ACC112 (cell line): ENCODE results near the gene ACBD3.

Experiments used
- H2AFZ ChIP-seq: fragments of 200-600 bp; sonication (generic); one replicate; pipeline ENCODE4 v1.6.0; 2017; ENCODE audit warnings: antibody characterized with exemption, low read length; ENCODE audit not compliant: unreplicated experiment
- H3K27ac ChIP-seq: fragments of 200-600 bp; sonication (generic); 2 replicates; pipeline ENCODE4 v1.5.1; 2014; ENCODE audit warnings: low read depth, mild to moderate bottlenecking, antibody characterized with exemption, low read length, moderate library complexity
- H3K27me3 ChIP-seq: fragments of 200-600 bp; sonication (generic); 2 replicates; pipeline ENCODE4 v1.6.1; 2014; ENCODE audit warnings: mild to moderate bottlenecking, antibody characterized with exemption, low read length, moderate library complexity, mixed read lengths; ENCODE audit not compliant: insufficient read depth
- H3K36me3 ChIP-seq: fragments of 200-600 bp; sonication (generic); 2 replicates; pipeline ENCODE4 v1.6.1; 2016; ENCODE audit warnings: mild to moderate bottlenecking, antibody characterized with exemption, low read length, moderate library complexity, mixed read lengths; ENCODE audit not compliant: insufficient read depth
- H3K4me1 ChIP-seq: fragments of 200-600 bp; sonication (generic); one replicate; pipeline ENCODE4 v1.6.1; 2016; ENCODE audit warnings: low read length, mixed read lengths; ENCODE audit not compliant: insufficient read depth, unreplicated experiment, control insufficient read depth
- H3K4me3 ChIP-seq: fragments of 200-600 bp; sonication (generic); 2 replicates; pipeline ENCODE4 v1.5.1; 2014; ENCODE audit warnings: mild to moderate bottlenecking, low read depth, low read length
- H3K79me2 ChIP-seq: fragments of 200-600 bp; sonication (generic); one replicate; pipeline ENCODE4 v1.6.0; 2016; ENCODE audit warnings: low read length; ENCODE audit not compliant: control insufficient read depth, unreplicated experiment, insufficient read depth

The ACBD3 gene

DNA sequence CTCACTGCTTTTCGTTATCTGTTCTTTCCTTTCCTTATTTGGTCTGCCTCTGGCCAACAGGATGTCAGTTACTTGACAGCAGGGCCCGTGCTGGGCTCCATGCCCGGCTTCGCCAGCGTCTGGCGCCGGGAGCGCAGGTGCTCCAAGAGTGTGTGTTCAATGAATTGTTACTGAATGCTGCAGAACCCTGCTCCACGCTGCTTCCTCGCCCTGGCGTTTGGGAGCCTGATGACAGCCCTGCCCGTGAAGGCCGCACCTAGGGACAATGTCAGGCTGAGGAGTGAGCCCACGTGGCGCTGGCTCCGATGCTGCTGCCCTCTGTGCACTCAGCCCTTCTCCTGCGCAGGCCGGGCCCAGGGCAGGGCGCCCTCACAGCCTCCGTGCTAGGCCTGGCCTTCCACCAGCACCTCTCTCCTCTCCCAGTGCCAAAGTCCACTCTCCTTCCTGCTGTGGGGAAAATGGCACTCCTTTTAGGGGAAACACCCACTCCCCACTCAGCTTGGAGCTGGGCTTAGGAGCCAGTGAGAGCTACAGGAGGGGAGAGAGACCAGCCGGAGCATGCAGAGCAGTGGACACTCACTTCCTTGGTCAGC is 51.4 kb downstream of the ACBD3 start:
- Histone ChIP-seq H3K27ac (no peak overlapping the region), H3K36me3 (no peaks in the 10 kb centered on the region), H3K79me2 (no peaks in the 10 kb centered on the region), H3K4me3 (no peak overlapping the region), H3K27me3 (no peaks in the 10 kb centered on the region), H3K4me1 (no peaks in the 10 kb centered on the region), H2AFZ (no peak overlapping the region)

DNA sequence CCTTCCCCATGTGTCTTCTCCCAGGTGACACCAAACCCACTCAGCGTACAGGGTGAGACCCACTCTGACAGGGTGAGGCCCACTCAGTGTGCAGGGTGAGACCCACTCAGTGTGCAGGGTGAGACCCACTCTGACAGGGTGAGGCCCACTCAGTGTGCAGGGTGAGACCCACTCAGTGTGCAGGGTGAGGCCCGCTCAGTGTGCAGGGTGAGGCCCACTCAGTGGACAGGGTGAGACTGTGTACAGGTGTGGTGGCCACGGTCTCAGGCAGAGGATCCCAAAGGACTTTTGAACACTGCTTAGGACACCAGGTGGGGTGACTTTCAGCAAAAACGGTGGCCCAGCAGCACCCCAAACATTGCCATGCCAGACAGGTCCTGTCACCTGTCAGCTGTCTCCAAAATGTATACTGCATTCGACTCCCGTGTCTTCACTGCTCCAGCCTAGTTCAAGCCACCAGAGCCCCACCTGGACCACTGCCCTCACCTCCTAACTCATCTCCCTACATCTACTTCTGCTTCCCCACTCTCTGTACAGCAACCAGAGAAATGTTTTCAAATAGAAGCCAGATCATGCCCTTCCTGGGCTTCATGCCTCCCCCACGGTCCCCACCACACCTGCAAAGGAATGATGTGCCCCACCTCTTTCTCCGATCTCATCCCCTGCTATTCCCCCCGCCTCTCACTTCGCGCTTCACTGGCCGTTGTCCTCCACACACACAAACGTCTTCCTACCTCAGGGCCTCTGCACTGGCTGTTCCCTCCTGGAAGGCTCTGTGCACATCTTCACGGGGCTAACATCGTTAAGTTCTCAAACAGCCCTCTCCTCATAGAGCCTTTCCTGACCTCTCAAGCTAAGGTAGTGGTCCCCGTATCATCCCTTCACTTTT is 52.1 kb downstream of the ACBD3 start:
- no peak overlapping the region for H2AFZ ChIP-seq
- no peak overlapping the region for H3K4me3 ChIP-seq
- H3K27me3 ChIP-seq, result no peaks in the 10 kb centered on the region
- no peak overlapping the region for H3K27ac ChIP-seq
- no peaks in the 10 kb centered on the region for H3K79me2 ChIP-seq
- no peaks in the 10 kb centered on the region for H3K36me3 ChIP-seq
- no peaks in the 10 kb centered on the region for H3K4me1 ChIP-seq

DNA sequence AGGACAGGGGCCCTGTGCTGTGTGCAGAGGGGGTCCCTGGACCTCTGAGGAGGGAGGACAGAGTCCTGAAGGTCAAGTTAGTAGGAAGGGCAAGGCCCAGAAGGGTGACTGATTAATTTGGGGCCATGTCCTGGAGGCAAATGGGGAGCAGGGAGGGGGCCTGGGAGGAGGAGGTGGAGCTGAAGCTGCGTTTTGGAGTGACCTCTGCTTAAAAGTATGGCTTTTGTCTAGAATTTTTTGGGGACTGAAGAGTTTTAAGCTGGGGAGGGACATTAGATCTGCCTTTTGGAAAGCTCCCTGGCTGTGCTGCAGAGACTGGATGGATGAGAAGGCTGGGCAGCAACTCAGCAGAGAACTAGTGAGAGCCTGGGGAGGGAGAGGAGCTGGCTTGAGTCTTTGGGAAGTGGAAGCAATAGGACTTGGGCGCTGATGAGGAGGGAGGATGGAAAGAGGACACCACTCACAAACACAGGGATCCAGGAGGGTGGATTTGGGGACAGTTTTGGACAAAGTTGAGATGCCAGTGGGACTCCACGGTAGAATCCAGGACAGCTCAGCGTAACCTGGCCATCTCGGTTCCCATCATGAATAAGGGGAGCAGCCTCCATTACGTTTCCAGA is 52.9 kb downstream of the ACBD3 start:
- H3K27ac ChIP-seq, result no peak overlapping the region
- no peaks in the 10 kb centered on the region for H3K27me3 ChIP-seq
- no peak overlapping the region for H2AFZ ChIP-seq

DNA sequence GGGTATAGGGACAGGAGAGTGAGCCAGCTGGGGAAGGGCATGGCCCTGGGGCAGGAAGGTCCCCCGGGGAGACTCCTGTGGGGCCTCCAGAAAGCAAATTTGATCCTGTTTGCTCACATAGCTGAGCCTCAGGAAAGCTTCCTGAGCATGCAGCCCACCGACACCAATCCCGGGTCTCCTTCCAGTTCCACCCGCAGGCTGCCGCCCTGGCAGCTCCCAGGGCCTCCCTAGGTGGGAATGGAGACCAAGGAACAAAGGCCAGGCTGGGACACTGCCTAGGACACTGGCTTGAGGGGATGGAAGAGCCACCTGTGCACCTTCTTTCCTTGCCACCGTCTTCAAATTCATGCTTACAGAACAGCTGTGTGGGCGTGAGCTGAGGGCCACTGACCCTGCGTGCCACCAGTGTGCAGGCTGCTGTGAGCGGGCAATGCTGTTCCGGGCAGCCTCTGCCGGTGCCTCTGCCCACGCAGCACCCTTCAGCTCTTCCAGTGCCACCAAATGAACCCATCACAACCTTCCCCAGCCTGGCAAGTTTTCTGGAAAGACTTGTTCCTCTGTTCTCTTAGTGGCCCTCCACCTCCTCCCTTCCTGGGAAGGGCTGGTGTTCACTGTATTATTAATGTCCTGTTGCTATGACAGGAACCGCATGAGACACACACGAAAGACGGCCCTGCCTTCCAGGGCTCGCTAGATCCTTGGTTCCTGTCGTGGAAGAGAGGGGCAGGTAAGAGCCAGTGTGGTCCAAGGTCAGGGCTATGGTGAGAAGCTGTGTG is 53.6 kb downstream of the ACBD3 start:
- no peak overlapping the region for H3K27ac ChIP-seq
- no peak overlapping the region for H2AFZ ChIP-seq
- peaks cover 11% of the 10 kb centered on the region for H3K4me1 ChIP-seq
- no peaks in the 10 kb centered on the region for H3K36me3 ChIP-seq
- no peaks in the 10 kb centered on the region for H3K79me2 ChIP-seq
- H3K4me3 ChIP-seq, result no peak overlapping the region
- no peaks in the 10 kb centered on the region for H3K27me3 ChIP-seq

More for the DNA sequence above, 52.9 kb downstream of the ACBD3 start:
- H3K79me2 ChIP-seq, result no peaks in the 10 kb centered on the region
- peaks cover 4% of the 10 kb centered on the region for H3K4me1 ChIP-seq
- no peaks in the 10 kb centered on the region for H3K36me3 ChIP-seq
- no peak overlapping the region for H3K4me3 ChIP-seq

DNA sequence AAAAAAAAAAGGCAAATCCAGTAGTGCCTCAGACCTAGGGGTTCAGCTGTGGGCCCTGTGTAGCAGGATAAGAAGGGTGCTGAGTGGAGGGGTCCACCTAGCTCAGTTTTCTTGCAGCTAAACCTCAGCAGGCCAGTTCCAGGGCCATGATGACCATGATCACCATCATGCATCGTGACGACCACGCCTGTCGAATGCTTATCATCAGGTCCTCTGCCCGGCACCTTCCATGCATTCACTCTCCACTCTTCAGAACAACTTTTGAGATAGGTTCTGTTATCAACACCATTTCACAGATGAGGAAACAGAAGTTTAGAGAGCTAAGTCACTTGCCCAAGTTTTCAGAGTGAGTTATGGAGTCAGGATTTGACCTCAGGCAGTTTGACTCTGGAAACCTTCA is 54.9 kb downstream of the ACBD3 start:
- H3K27me3 ChIP-seq, result no peaks in the 10 kb centered on the region
- H3K36me3 ChIP-seq, result no peaks in the 10 kb centered on the region
- H2AFZ ChIP-seq, result no peak overlapping the region
- H3K4me3 ChIP-seq, result no peak overlapping the region
- H3K79me2 ChIP-seq, result no peaks in the 10 kb centered on the region
- H3K27ac ChIP-seq, result no peak overlapping the region
- peaks cover 14% of the 10 kb centered on the region for H3K4me1 ChIP-seq

DNA sequence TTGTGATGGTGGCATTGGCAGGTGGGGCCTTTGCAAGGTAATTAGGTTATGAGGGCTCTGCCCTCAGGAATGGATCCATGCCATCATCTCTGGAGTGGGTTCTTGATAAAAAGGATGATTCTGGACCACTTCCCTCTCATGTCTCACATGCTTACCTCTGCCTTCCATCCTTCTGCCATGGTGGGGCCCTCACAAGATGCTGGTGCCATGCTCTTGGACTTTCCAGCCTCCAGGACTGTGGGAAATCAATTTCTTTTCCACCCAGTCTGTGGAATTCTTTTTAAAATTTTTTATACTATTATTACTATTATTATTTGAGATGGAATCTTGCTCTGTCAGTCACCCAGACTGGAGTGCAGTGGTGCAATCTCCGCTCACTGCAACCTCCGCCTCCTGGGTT is 57.3 kb downstream of the ACBD3 start:
- no peaks in the 10 kb centered on the region for H3K36me3 ChIP-seq
- H3K79me2 ChIP-seq, result no peaks in the 10 kb centered on the region
- no peak overlapping the region for H3K27ac ChIP-seq
- H2AFZ ChIP-seq, result no peak overlapping the region
- H3K4me1 ChIP-seq, result peaks cover 21% of the 10 kb centered on the region
- H3K27me3 ChIP-seq, result no peaks in the 10 kb centered on the region
- H3K4me3 ChIP-seq, result no peak overlapping the region

DNA sequence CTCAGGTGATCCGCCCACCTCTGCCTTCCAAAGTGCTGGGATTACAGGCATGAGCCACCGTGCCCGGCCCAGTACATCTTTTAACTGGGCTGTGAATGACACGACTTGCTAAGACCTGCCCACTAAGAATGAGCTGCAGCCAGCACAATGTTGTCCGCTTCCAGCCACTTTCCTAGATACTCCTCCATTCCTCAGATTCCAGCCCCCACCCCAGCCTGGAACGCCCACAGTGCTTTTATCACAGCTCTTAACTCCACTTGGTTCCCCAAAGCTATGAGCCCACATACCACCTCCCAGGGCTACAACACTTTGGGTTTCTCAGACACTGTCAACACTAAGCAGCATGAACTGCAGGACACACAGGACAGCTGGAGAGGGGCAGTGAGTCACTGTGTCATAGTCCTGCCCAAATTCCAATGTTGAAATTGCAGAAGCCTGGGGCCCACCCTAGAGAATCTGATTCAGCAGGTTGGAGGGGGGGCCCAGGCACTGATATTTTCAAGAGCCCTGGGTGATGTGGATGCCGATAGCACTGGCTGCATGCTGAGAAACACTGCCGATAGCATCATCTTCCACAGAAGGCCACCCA is 58.0 kb downstream of the ACBD3 start:
- no peak overlapping the region for H3K4me3 ChIP-seq
- no peaks in the 10 kb centered on the region for H3K79me2 ChIP-seq
- no peaks in the 10 kb centered on the region for H3K27me3 ChIP-seq
- no peak overlapping the region for H3K27ac ChIP-seq
- H3K4me1 ChIP-seq, result peaks cover 28% of the 10 kb centered on the region
- H3K36me3 ChIP-seq, result no peaks in the 10 kb centered on the region
- no peak overlapping the region for H2AFZ ChIP-seq

DNA sequence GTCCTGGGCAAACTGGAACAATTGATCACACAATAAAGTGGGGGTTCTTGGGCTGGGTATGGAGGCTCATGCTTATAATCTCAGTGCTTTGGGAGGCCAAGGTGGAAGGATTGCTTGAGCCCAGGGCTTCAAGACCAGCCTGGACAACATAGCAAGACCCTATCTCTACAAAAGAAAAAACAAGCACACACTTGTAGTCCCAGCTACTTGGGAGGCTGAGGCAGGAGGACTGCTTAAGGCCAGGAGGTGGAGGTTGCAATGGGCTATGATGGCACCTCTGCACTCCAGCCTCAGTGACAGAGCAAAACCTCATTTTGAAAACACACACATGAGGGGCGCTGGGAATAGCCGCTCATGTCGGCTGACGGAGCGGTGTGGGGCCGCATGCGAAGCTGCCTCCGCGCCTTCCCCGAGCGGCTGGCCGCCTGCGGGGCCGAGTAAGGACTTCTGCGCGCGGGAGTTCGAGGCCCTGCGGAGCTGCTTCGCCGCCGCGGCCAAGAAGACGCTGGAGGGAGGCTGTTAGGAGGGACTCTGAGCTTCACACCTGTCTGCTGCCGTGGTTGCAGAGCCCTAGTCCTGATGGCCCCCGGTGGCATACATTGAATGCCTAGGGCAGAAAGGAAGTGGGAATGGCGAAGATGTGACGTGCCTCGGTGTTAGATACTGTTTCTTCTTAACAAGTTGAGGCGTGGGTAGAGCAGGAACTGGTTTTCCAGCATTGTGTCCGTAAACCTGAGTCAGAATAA is 59.5 kb downstream of the ACBD3 start:
- Histone ChIP-seq H3K79me2 (no peaks in the 10 kb centered on the region), H3K27me3 (no peaks in the 10 kb centered on the region), H3K4me3 (no peak overlapping the region), H3K4me1 (peaks cover 35% of the 10 kb centered on the region), H2AFZ (no peak overlapping the region), H3K27ac (no peak overlapping the region), H3K36me3 (no peaks in the 10 kb centered on the region)

DNA sequence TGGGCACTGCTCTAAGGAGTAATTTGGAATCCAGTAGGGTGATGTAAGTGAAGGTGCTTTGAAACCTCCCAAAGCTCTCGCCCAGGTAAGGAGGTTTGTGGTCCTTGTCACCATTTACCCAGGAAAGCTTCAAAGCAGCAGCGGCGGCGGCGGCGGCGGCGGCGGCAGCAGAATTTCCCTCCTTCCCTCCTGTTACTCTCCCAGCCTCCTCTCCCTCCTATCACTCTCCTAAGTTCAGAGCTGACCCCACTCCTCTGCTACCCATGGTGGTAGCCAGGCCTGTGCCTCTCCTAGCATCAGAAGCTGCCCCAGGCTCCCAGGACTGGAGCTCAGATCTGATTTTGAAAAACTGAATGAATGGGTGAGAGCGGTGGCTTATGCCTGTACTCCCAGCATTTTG is 60.7 kb downstream of the ACBD3 start:
- Histone ChIP-seq H2AFZ (no peak overlapping the region), H3K4me3 (no peak overlapping the region), H3K4me1 (peaks cover 35% of the 10 kb centered on the region), H3K27me3 (no peaks in the 10 kb centered on the region), H3K79me2 (no peaks in the 10 kb centered on the region), H3K27ac (no peak overlapping the region), H3K36me3 (no peaks in the 10 kb centered on the region)
